ENCODE measurements around the gene TBC1D4. TPM values are rescaled to one million over a fixed set of nuclear protein-coding genes. Genes with fewer than 3 reads are reported as not detected.

Gene TBC1D4
- polyA plus RNA-seq, 1 of the 3 experiments (the other 2 are of a cell fraction): 8.8 TPM

DNA sequence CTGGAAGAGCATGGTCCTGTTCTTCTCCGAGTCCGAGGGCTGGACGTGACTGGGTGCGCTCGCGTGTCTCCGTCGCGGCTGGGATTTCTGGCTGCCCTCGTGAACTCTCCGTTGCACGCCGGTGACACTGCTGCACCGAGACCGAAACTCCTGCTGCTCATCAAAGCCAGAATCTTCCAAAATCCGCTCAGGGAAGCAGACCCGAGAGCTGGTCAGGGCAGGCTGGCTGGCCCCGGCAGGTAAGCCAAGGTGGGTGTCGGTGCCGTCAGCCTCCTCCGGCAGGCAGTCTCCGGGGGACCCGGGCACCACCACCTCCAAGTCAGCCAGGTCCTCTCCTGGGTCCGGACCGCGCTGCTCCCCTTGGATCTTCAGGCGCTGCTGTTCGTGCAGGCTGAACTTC is 119.9 kb downstream of the TBC1D4 start:
- Histone ChIP-seq H3K27me3 (ENCODE audit: insufficient read depth) (no peaks in the 10 kb centered on the region), H3K4me2 (no peak overlapping the region), H3K9me3 (no peaks in the 10 kb centered on the region), H3K9ac (no peak overlapping the region), H3K79me2 (ENCODE audit: insufficient read depth) (peaks cover 11% of the 10 kb centered on the region), H3K4me3 (ENCODE audit: low read depth in 2 of 2, low read length in 1 of 2) (no peak overlapping the region), H3K36me3 (replicated peaks in 1 of 2; ENCODE audit: control insufficient read depth in 1 of 2, insufficient read depth in 2 of 2, low read length in 1 of 2) (no peaks in the 10 kb centered on the region), H3K9me2 (no peaks in the 10 kb centered on the region), H3F3A (replicated peaks; ENCODE audit: insufficient read depth) (peaks cover 30% of the 10 kb centered on the region), H3K4me1 (ENCODE audit: control insufficient read depth in 1 of 2, insufficient read depth in 2 of 2, low read depth in 1 of 2, low read length in 1 of 2) (peaks cover 2 to 13% of the 10 kb centered on the region in 2 experiments; a peak in 3 of 4 replicates), H4K20me1 (ENCODE audit: insufficient read depth) (no peaks in the 10 kb centered on the region), H2AFZ (ENCODE audit: low read depth) (no peak overlapping the region), H3K27ac (ENCODE audit: low read depth in 2 of 2, low read length in 1 of 2) (no peak overlapping the region)
- no peak for DNase-seq
- POLR2A ChIA-PET: no interaction called here
- WGBS (ENCODE audit: low lambda C conversion rate): 99% methylated on average over 20 of the region's 28 CpGs
- CTCF ChIA-PET: interaction anchor here (2.0 kb wide), 1 partner anchor 11 kb away, joined by 8 read pairs; no protein-coding TSS in a partner anchor
- no peak for TF ChIP-seq RCOR1 (IDR thresholded peaks at IDR 0.05; ENCODE audit: low read length)
- no peak for TF ChIP-seq TEAD4 (IDR thresholded peaks at IDR 0.05; ENCODE audit: borderline replicate concordance, insufficient read depth)
- TF ChIP-seq RFX5 (IDR thresholded peaks at IDR 0.05; ENCODE audit: low read length): no peak
- no peak for TF ChIP-seq FOXJ3 (CRISPR knock-in tag; IDR thresholded peaks at IDR 0.05)
- no peak for TF ChIP-seq TAF1 (IDR thresholded peaks at IDR 0.05; ENCODE audit: borderline replicate concordance, low read depth, low read length)
- no peak for TF ChIP-seq TCF12 (IDR thresholded peaks at IDR 0.05)
- no peak for TF ChIP-seq IRF3 (IDR thresholded peaks at IDR 0.05; ENCODE audit: low read depth, low read length)
- TF ChIP-seq RAD21 (IDR thresholded peaks at IDR 0.05; ENCODE audit: low read length): no peak
- TF ChIP-seq YY1 (IDR thresholded peaks at IDR 0.05; ENCODE audit: low read depth): no peak
- TF ChIP-seq JUND (IDR thresholded peaks at IDR 0.05): no peak
- TF ChIP-seq, protein P1, sequence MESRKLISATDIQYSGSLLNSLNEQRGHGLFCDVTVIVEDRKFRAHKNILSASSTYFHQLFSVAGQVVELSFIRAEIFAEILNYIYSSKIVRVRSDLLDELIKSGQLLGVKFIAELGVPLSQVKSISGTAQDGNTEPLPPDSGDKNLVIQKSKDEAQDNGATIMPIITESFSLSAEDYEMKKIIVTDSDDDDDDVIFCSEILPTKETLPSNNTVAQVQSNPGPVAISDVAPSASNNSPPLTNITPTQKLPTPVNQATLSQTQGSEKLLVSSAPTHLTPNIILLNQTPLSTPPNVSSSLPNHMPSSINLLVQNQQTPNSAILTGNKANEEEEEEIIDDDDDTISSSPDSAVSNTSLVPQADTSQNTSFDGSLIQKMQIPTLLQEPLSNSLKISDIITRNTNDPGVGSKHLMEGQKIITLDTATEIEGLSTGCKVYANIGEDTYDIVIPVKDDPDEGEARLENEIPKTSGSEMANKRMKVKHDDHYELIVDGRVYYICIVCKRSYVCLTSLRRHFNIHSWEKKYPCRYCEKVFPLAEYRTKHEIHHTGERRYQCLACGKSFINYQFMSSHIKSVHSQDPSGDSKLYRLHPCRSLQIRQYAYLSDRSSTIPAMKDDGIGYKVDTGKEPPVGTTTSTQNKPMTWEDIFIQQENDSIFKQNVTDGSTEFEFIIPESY (IDR thresholded peaks at IDR 0.05; ENCODE audit: borderline replicate concordance, low read depth): no peak
- TF ChIP-seq, protein P2, sequence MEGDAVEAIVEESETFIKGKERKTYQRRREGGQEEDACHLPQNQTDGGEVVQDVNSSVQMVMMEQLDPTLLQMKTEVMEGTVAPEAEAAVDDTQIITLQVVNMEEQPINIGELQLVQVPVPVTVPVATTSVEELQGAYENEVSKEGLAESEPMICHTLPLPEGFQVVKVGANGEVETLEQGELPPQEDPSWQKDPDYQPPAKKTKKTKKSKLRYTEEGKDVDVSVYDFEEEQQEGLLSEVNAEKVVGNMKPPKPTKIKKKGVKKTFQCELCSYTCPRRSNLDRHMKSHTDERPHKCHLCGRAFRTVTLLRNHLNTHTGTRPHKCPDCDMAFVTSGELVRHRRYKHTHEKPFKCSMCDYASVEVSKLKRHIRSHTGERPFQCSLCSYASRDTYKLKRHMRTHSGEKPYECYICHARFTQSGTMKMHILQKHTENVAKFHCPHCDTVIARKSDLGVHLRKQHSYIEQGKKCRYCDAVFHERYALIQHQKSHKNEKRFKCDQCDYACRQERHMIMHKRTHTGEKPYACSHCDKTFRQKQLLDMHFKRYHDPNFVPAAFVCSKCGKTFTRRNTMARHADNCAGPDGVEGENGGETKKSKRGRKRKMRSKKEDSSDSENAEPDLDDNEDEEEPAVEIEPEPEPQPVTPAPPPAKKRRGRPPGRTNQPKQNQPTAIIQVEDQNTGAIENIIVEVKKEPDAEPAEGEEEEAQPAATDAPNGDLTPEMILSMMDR (IDR thresholded peaks at IDR 0.05): no peak
- no peak for TF ChIP-seq SMC3 (IDR thresholded peaks at IDR 0.05; ENCODE audit: low read depth, low read length)
- TF ChIP-seq, protein P3, sequence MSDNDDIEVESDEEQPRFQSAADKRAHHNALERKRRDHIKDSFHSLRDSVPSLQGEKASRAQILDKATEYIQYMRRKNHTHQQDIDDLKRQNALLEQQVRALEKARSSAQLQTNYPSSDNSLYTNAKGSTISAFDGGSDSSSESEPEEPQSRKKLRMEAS (IDR thresholded peaks at IDR 0.05; ENCODE audit: low read depth): no peak
- TF ChIP-seq EZH2phosphoT487 (IDR thresholded peaks at IDR 0.05; ENCODE audit: borderline replicate concordance, low read depth): no peak
- TF ChIP-seq NFIC (IDR thresholded peaks at IDR 0.05; ENCODE audit: borderline replicate concordance): no peak
- no peak for TF ChIP-seq NRF1 (IDR thresholded peaks at IDR 0.05; ENCODE audit: low read depth, low read length)
- no peak for TF ChIP-seq GATA2 (CRISPR knock-in tag; IDR thresholded peaks at IDR 0.05)
- TF ChIP-seq, protein P4, sequence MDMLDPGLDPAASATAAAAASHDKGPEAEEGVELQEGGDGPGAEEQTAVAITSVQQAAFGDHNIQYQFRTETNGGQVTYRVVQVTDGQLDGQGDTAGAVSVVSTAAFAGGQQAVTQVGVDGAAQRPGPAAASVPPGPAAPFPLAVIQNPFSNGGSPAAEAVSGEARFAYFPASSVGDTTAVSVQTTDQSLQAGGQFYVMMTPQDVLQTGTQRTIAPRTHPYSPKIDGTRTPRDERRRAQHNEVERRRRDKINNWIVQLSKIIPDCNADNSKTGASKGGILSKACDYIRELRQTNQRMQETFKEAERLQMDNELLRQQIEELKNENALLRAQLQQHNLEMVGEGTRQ (IDR thresholded peaks at IDR 0.05; ENCODE audit: borderline replicate concordance, low read depth, low read length): no peak

All from SK-N-SH (cell line).